HepG2 (cell line): Measurements from ENCODE around the gene CARD9. TPM values are rescaled to one million over a fixed set of nuclear protein-coding genes. Genes with fewer than 3 reads are reported as not detected.

ENCODE experiments used
- CHD2 ChIP-seq: IDR thresholded peaks from 2 replicates; pipeline ENCODE4 v1.6.1; 2011; ENCODE audit warnings: low read depth, low read length, improper control_type of control experiment
- EEA1 ChIP-seq: sonication (generic); formaldehyde crosslinking; IDR thresholded peaks from 2 replicates; pipeline ENCODE4 v1.5.1; 2020; ENCODE audit warnings: mild to moderate bottlenecking, missing genetic modification reagents, borderline replicate concordance
- FLYWCH1 ChIP-seq: sonication (generic); formaldehyde crosslinking; IDR thresholded peaks from 2 replicates; pipeline ENCODE4 v1.8.1; 2023; ENCODE audit warnings: mild to moderate bottlenecking, missing genetic modification reagents
- NFIB ChIP-seq: sonication (generic); formaldehyde crosslinking; IDR thresholded peaks from 2 replicates; pipeline ENCODE4 v1.9.0; 2021; ENCODE audit warnings: missing genetic modification reagents, mild to moderate bottlenecking, borderline replicate concordance
- POLR2G ChIP-seq: fragments of 200-400 bp; formaldehyde crosslinking; IDR thresholded peaks from 2 replicates; pipeline ENCODE4 v1.6.1; 2018; ENCODE audit warnings: mild to moderate bottlenecking, low read depth, low read length, moderate library complexity
- PRPF4 ChIP-seq: fragments of 200-400 bp; formaldehyde crosslinking; IDR thresholded peaks from 2 replicates; pipeline ENCODE4 v1.6.1; 2016; ENCODE audit warnings: low read length, low read depth; ENCODE audit not compliant: poor library complexity, severe bottlenecking
- RNF219 ChIP-seq: sonication (generic); formaldehyde crosslinking; IDR thresholded peaks from 2 replicates; pipeline ENCODE4 v1.5.0; 2020; ENCODE audit warnings: mild to moderate bottlenecking, missing genetic modification reagents
- TIGD3 ChIP-seq: sonication (generic); formaldehyde crosslinking; IDR thresholded peaks from 2 replicates; pipeline ENCODE4 v1.5.1; 2020; ENCODE audit warnings: mild to moderate bottlenecking, missing genetic modification reagents, borderline replicate concordance
- ZBTB26 ChIP-seq: IDR thresholded peaks from 2 replicates; pipeline ENCODE4 v1.6.1; 2016; ENCODE audit warnings: missing compliant biosample characterization, missing genetic modification reagents, borderline replicate concordance
- ZFP91 ChIP-seq: sonication (generic); formaldehyde crosslinking; IDR thresholded peaks from 2 replicates; pipeline ENCODE4 v1.9.0; 2022; ENCODE audit warnings: missing genetic modification reagents, mild to moderate bottlenecking, borderline replicate concordance
- ZGPAT ChIP-seq: IDR thresholded peaks from 2 replicates; pipeline ENCODE4 v1.6.1; 2016; ENCODE audit warnings: mild to moderate bottlenecking
- ZMYM2 ChIP-seq: sonication (generic); formaldehyde crosslinking; IDR thresholded peaks from 2 replicates; pipeline ENCODE4 v1.8.0; 2022; ENCODE audit warnings: mild to moderate bottlenecking, missing genetic modification reagents
- ZNF280D ChIP-seq: sonication (generic); formaldehyde crosslinking; IDR thresholded peaks from 2 replicates; pipeline ENCODE4 v1.5.1; 2020; ENCODE audit warnings: mild to moderate bottlenecking, missing genetic modification reagents
- ZNF615 ChIP-seq: sonication (generic); formaldehyde crosslinking; IDR thresholded peaks from 2 replicates; pipeline ENCODE4 v1.5.0; 2020; ENCODE audit warnings: mild to moderate bottlenecking, missing genetic modification reagents, borderline replicate concordance
- ZNF816 ChIP-seq: sonication (generic); formaldehyde crosslinking; IDR thresholded peaks from 2 replicates; pipeline ENCODE4 v1.8.0; 2022; ENCODE audit warnings: missing genetic modification reagents, mild to moderate bottlenecking, borderline replicate concordance
- ZSCAN21 ChIP-seq: sonication (generic); formaldehyde crosslinking; IDR thresholded peaks from 2 replicates; pipeline ENCODE4 v1.8.0; 2022; ENCODE audit warnings: mild to moderate bottlenecking, missing genetic modification reagents, moderate library complexity, borderline replicate concordance
- polyA plus RNA-seq, 8 experiments: library from polyadenylated mRNA; depleted of rRNA in 3 of 8; stranded (reverse) in 7 of 8; unstranded in 1 of 8; fragments of >200 nt; fragmentation: Illumina TruSeq in 4 of 8; extraction: Trizol in 4 of 8; gene quantifications; 2 replicates each; pipeline versions ENCODE4 v1.2.1 to v1.2.3, GENCODE V29; 2011 to 2016; ENCODE audit warnings: low read depth in 4 of 8, missing spikeins in 1 of 8, mixed read lengths in 1 of 8; ENCODE audit not compliant: insufficient read depth in 1 of 8
- total RNA-seq, 5 experiments: library from RNA; depleted of rRNA; stranded (reverse); fragments of >200 nt; fragmentation: Illumina TruSeq; extraction: Trizol; gene quantifications; 2 replicates each; pipeline ENCODE4 v1.2.3, GENCODE V29; 2016; ENCODE audit warnings: low read depth in 1 of 5

CARD9 gene
- total and polyA plus RNA-seq, 2 of the 13 experiments (the other 11 are each of a cell fraction or from before 2014, with no cell fraction given) = 3.3 to 7.4 TPM

GRCh38 chr9:136409557-136410455, 36.3 kb upstream of the CARD9 start (continued):
- TF ChIP-seq ZGPAT (no peak), PRPF4 (no peak), ZNF816 (no peak), FLYWCH1 (CRISPR knock-in tag) (no peak), TIGD3 (CRISPR knock-in tag) (0 out of 2 replicates have a peak, but pooled peaks have one; percentile 58), ZNF615 (CRISPR knock-in tag) (no peak), ZFP91 (CRISPR knock-in tag) (no peak), ZSCAN21 (CRISPR knock-in tag) (no peak), CHD2 (no peak), EEA1 (CRISPR knock-in tag) (no peak), ZMYM2 (no peak), POLR2G (no peak; the same call in 1 of the 2 replicates), NFIB (CRISPR knock-in tag) (no peak), ZNF280D (CRISPR knock-in tag) (no peak), RNF219 (CRISPR knock-in tag) (no peak), ZBTB26 (CRISPR knock-in tag) (no peak)
